PFSK-1 (cell line): ENCODE results near the gene ZNF280A.

Source experiments
- FOXP2 ChIP-seq: optimal IDR thresholded peaks from 2 replicates; pipeline ENCODE3; 2011; ENCODE audit warnings: borderline replicate concordance, control low read depth, inconsistent platforms; ENCODE audit not compliant: insufficient read depth; ENCODE audit errors: extremely low read length, extremely low read depth
- POLR2AphosphoS5 ChIP-seq: IDR thresholded peaks from 2 replicates; pipeline ENCODE4 v1.6.1; 2012; ENCODE audit warnings: low read depth, mild to moderate bottlenecking, control low read depth, low read length, moderate library complexity
- REST ChIP-seq, 2 experiments: IDR thresholded peaks; 2 replicates each; pipeline versions ENCODE4 v1.6.1 to v1.8.0; 2011 to 2012; ENCODE audit warnings: low read depth in 2 of 2, low read length in 2 of 2, control low read depth in 1 of 2, inconsistent platforms in 1 of 2, mild to moderate bottlenecking in 1 of 2, moderate library complexity in 1 of 2; ENCODE audit not compliant: insufficient read depth in 1 of 2
- SIN3A ChIP-seq: IDR thresholded peaks from 2 replicates; pipeline ENCODE4 v1.6.1; 2012; ENCODE audit warnings: mild to moderate bottlenecking, low read length, moderate library complexity, borderline replicate concordance; ENCODE audit not compliant: insufficient read depth
- TAF1 ChIP-seq: IDR thresholded peaks from 2 replicates; pipeline ENCODE4 v1.6.1; 2012; ENCODE audit warnings: low read length, control low read depth, borderline replicate concordance; ENCODE audit not compliant: insufficient read depth

Gene ZNF280A

GRCh38 chr22:22558071-22558971 lies 38.3 kb upstream of the ZNF280A start:
- TF ChIP-seq SIN3A, result no peak
- TF ChIP-seq POLR2AphosphoS5, result no peak
- no peak for TF ChIP-seq FOXP2
- TF ChIP-seq REST (IDR thresholded peaks at IDR 0.05; ENCODE audit: insufficient read depth in 1 of 2, low read depth in 2 of 2, low read length in 2 of 2), result no peak
- TF ChIP-seq TAF1, result no peak

DNA sequence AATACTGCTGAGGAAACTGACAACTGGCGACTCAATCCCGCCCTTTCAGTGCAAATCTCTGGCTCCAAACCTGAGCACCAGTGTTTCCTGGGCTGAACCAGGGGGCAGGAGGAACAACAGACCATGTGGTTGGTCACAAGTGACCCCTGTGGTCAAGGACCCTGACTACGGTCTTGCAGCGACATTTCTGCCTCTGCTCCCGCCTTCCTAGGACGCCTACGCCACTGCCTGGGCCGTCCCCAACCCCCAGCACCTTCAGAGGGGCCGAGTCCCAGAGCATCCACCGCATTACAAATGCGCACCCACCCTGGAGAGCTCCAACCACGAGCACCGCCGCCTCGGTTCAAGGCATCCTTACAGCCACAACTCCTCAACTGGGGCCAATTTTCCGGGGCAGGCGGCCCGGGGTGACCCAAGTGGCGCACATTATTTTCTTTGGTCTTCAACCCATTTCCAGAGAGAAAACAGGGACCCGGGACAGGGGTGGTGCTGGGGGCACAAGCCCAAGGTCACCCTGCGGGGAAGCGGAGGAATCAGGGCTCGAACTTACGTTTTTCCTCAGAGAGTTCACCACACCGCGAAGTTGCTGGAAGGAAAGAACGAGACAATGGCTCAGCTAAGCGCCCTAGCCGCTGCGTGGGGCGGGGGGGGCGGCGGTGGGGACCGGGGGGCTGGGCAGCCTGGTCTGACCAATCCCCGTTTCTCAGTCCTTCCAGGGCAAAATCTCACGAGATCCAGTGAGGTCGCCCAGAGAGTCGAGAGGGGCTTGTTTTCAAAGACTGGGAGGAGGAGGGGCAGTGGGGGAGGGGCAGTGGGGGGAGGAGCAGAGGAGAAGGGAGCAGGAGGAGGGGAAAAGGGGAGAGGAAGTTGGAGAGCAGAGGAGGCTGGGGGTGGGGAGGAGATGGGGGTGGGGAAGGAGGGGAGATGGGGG lies 37.2 kb upstream of the ZNF280A start:
- TF ChIP-seq POLR2AphosphoS5 (no peak), FOXP2 (no peak), TAF1 (no peak), SIN3A (no peak), REST (IDR thresholded peaks at IDR 0.05; ENCODE audit: insufficient read depth in 1 of 2, low read depth in 2 of 2, low read length in 2 of 2) (no peak)

GRCh38 chr22:22556578-22556977 lies 36.5 kb upstream of the ZNF280A start:
- no peak for TF ChIP-seq REST (IDR thresholded peaks at IDR 0.05; ENCODE audit: insufficient read depth in 1 of 2, low read depth in 2 of 2, low read length in 2 of 2)
- no peak for TF ChIP-seq TAF1

DNA sequence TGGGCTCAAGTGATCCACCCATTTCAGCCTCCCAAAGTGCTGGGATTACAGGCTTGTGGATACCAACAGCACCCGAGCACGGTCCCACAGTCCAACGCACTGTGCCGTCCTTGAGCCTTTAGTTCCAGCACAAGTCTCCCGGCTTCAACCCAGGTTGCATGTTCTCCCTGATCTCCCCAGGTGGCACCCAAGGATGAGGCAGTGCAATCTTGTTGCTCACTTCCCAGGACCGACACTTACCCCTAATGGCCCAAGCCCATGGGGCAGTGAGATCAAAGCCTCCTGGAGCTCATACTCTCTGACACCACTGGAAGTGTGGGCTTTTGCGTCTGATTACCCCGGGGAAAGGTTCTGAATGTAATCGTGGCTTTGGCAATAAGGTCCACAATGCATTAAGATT lies 35.5 kb upstream of the ZNF280A start:
- TF ChIP-seq FOXP2, result no peak
- TF ChIP-seq TAF1, result no peak
- no peak for TF ChIP-seq REST (IDR thresholded peaks at IDR 0.05; ENCODE audit: insufficient read depth in 1 of 2, low read depth in 2 of 2, low read length in 2 of 2)
- no peak for TF ChIP-seq SIN3A
- TF ChIP-seq POLR2AphosphoS5, result no peak
